Gastroesophageal sphincter (tissue), 3 donors: ENCODE results near the gene HSD11B1L.

ENCODE experiments used
- CTCF ChIP-seq, 4 experiments: fragments of 200-600 bp in 2 of 4; fragments of 450-650 bp in 2 of 4; sonication (generic) in 1 of 4; IDR thresholded peaks; one replicate each; pipeline ENCODE4 v1.5.1; 2017 to 2019; ENCODE audit warnings: antibody characterized with exemption in 4 of 4, mild to moderate bottlenecking in 2 of 4, moderate library complexity in 2 of 4
- POLR2A ChIP-seq, 2 donors: fragments of 450-650 bp; IDR thresholded peaks; one replicate each; pipeline ENCODE4 v1.6.1; 2017; ENCODE audit warnings: antibody characterized with exemption in 2 of 2, mild to moderate bottlenecking in 2 of 2, moderate library complexity in 1 of 2

- TF ChIP-seq CTCF (IDR thresholded peaks at IDR 0.05) (no peak), POLR2A (IDR thresholded peaks at IDR 0.05) (no peak)
Measured at GRCh38 chr19:5687360-5688198, 6.8 kb downstream of the HSD11B1L start.
